GM12878 (cell line): ENCODE measurements around the gene PRKG1. TPM values are rescaled to one million over a fixed set of nuclear protein-coding genes. Genes with fewer than 3 reads are reported as not detected.

Experiments
- ATAC-seq: fragments of 200-7000 bp; cut with Tn5 transposase; 3 replicates; pipeline ENCODE4 v1.9.1; 2020; ENCODE audit warnings: mild to moderate bottlenecking, moderate library complexity
- BruUV-seq: library from RNA; stranded (reverse); fragments of 400-500 nt; replicated peaks from 2 replicates; lab custom pipeline; 2021; lab: Mats Ljungman, UMichigan
- CTCF ChIA-PET: fragments of 300-600 bp; sonication (Branson Sonifier 250); formaldehyde crosslinking; extraction: SDS; loops from one replicate; lab custom pipeline; 2021; ENCODE audit warnings: inconsistent platforms; lab: Yijun Ruan, JAX
- POLR2A ChIA-PET: fragments of 350-600 bp; formaldehyde crosslinking; extraction: SDS; loops from one replicate; lab custom pipeline; 2021; ENCODE audit warnings: inconsistent platforms; lab: Charles Lee
- RAD21 ChIA-PET: fragments of 300-600 bp; sonication (Branson Sonifier 250); formaldehyde crosslinking; loops from one replicate; lab custom pipeline; 2023; ENCODE audit warnings: antibody characterized with exemption; ENCODE audit not compliant: unreplicated experiment; lab: Charles Lee
- SMC1A ChIA-PET: fragments of 300-600 bp; sonication (Branson Sonifier 250); formaldehyde crosslinking; loops from one replicate; lab custom pipeline; 2023; ENCODE audit not compliant: unreplicated experiment, uncharacterized antibody; lab: Charles Lee
- DNase-seq: peaks from one replicate; pipeline ENCODE4 v3.0.0-alpha.2; 2011; ENCODE audit warnings: low read depth, low spot score
- FAIRE-seq: peaks from 3 replicates; lab custom pipeline; 2011; peaks lifted over from hg19 to GRCh38; lab: Jason Lieb, UNC
- H2AFZ ChIP-seq: 2 replicates; pipeline ENCODE4 v1.6.0; 2011; ENCODE audit warnings: low read depth, low read length, control low read depth; ENCODE audit not compliant: control insufficient read depth
- H3K27ac ChIP-seq: 2 replicates; pipeline ENCODE4 v1.5.1; 2011; ENCODE audit warnings: control low read depth; ENCODE audit not compliant: control insufficient read depth, insufficient read depth
- H3K27me3 ChIP-seq, 2 experiments: replicated peaks in 1 of 2; 2 replicates each; pipeline versions ENCODE4 v1.6.0 to v1.6.1; 2011; ENCODE audit warnings: low read length in 1 of 2; ENCODE audit not compliant: control insufficient read depth in 2 of 2, insufficient read depth in 2 of 2
- H3K36me3 ChIP-seq, 2 experiments: 2 replicates each; pipeline ENCODE4 v1.5.1; 2011; ENCODE audit warnings: low read length in 1 of 2; ENCODE audit not compliant: control insufficient read depth in 2 of 2, insufficient read depth in 2 of 2
- H3K4me1 ChIP-seq: 2 replicates; pipeline ENCODE4 v1.6.1; 2011; ENCODE audit warnings: mild to moderate bottlenecking, low read length, moderate library complexity, mixed read lengths; ENCODE audit not compliant: control insufficient read depth, insufficient read depth
- H3K4me2 ChIP-seq: 2 replicates; pipeline ENCODE4 v1.6.0; 2011; ENCODE audit warnings: control low read depth; ENCODE audit not compliant: control insufficient read depth, insufficient read depth
- H3K4me3 ChIP-seq: fragments of 200-600 bp; sonication (generic); 2 replicates; pipeline ENCODE4 v1.5.1; 2016
- H3K79me2 ChIP-seq: 2 replicates; pipeline ENCODE4 v1.6.0; 2011; ENCODE audit warnings: low read length; ENCODE audit not compliant: control insufficient read depth, insufficient read depth
- H3K9ac ChIP-seq: 2 replicates; pipeline ENCODE4 v1.8.0; 2011; ENCODE audit warnings: low read length, control low read depth, mixed read lengths; ENCODE audit not compliant: control insufficient read depth, insufficient read depth
- H3K9me3 ChIP-seq: replicated peaks from 3 replicates; pipeline ENCODE4 v1.5.1; 2011; ENCODE audit warnings: mild to moderate bottlenecking, low read length; ENCODE audit not compliant: control insufficient read depth, insufficient read depth
- H4K20me1 ChIP-seq: 2 replicates; pipeline ENCODE4 v1.6.0; 2011; ENCODE audit not compliant: control insufficient read depth, insufficient read depth
- ASH2L ChIP-seq: fragments of 300-600, 200-600 bp; sonication (generic); IDR thresholded peaks from 2 replicates; pipeline ENCODE4 v1.6.1; 2017; ENCODE audit warnings: low read depth, mild to moderate bottlenecking, borderline replicate concordance
- ATF2 ChIP-seq: IDR thresholded peaks from 2 replicates; pipeline ENCODE4 v1.6.1; 2012; ENCODE audit warnings: low read length, inconsistent platforms
- BACH1 ChIP-seq: fragments of 450-650 bp; IDR thresholded peaks from 2 replicates; pipeline ENCODE4 v1.6.1; 2017; ENCODE audit warnings: mild to moderate bottlenecking, borderline replicate concordance
- BRCA1 ChIP-seq: IDR thresholded peaks from 2 replicates; pipeline ENCODE4 v1.6.1; 2011; ENCODE audit warnings: low read depth, low read length, improper control_type of control experiment
- CHD1 ChIP-seq: IDR thresholded peaks from 2 replicates; pipeline ENCODE4 v1.6.1; 2012; ENCODE audit warnings: low read depth, low read length, improper control_type of control experiment
- CREM ChIP-seq: IDR thresholded peaks from 2 replicates; pipeline ENCODE4 v1.6.1; 2014; ENCODE audit warnings: antibody characterized with exemption, low read depth
- E2F4 ChIP-seq: IDR thresholded peaks from 2 replicates; pipeline ENCODE4 v1.6.1; 2012; ENCODE audit warnings: low read depth, low read length, improper control_type of control experiment
- ESRRA ChIP-seq: IDR thresholded peaks from 2 replicates; pipeline ENCODE4 v1.6.1; 2012; ENCODE audit warnings: mild to moderate bottlenecking, low read length, improper control_type of control experiment
- IKZF2 ChIP-seq, 2 experiments: fragments of 450-650 bp; IDR thresholded peaks; 2 replicates each; pipeline ENCODE4 v1.6.1; 2017; ENCODE audit warnings: mild to moderate bottlenecking in 2 of 2, moderate library complexity in 2 of 2
- MEF2A ChIP-seq: IDR thresholded peaks from 2 replicates; pipeline ENCODE4 v1.6.1; 2011; ENCODE audit warnings: low read depth, mild to moderate bottlenecking, low read length, moderate library complexity; ENCODE audit not compliant: insufficient read depth
- NR2F1 ChIP-seq: fragments of 450-650 bp; conservative IDR thresholded peaks from 2 replicates; pipeline ENCODE4 v1.6.1; 2017; ENCODE audit warnings: mild to moderate bottlenecking
- PAX8 ChIP-seq: fragments of 450-650 bp; IDR thresholded peaks from 2 replicates; pipeline ENCODE4 v1.6.1; 2017; ENCODE audit warnings: mild to moderate bottlenecking, moderate library complexity
- PKNOX1 ChIP-seq: fragments of 450-650 bp; IDR thresholded peaks from 2 replicates; pipeline ENCODE4 v1.6.1; 2016; ENCODE audit warnings: mild to moderate bottlenecking
- RFX5 ChIP-seq: IDR thresholded peaks from 2 replicates; pipeline ENCODE4 v1.6.1; 2011; ENCODE audit warnings: low read depth, low read length, improper control_type of control experiment
- SIN3A ChIP-seq: IDR thresholded peaks from 2 replicates; pipeline ENCODE4 v1.6.1; 2012; ENCODE audit warnings: low read depth, low read length, improper control_type of control experiment
- SIX5 ChIP-seq: IDR thresholded peaks from 2 replicates; pipeline ENCODE4 v1.6.1; 2011; ENCODE audit warnings: mild to moderate bottlenecking, low read depth, low read length, moderate library complexity; ENCODE audit not compliant: severe bottlenecking
- SMAD1 ChIP-seq: fragments of 450-650 bp; IDR thresholded peaks from 2 replicates; pipeline ENCODE4 v1.6.1; 2018; ENCODE audit warnings: mild to moderate bottlenecking, low read depth; ENCODE audit not compliant: partially characterized antibody
- SRF ChIP-seq, 2 experiments: IDR thresholded peaks; 2 replicates each; pipeline ENCODE4 v1.6.1; 2011; ENCODE audit warnings: low read depth in 2 of 2, low read length in 2 of 2, mild to moderate bottlenecking in 1 of 2, moderate library complexity in 1 of 2
- TCF3 ChIP-seq: IDR thresholded peaks from 2 replicates; pipeline ENCODE4 v1.6.1; 2012; ENCODE audit warnings: low read depth, mild to moderate bottlenecking, low read length, borderline replicate concordance; ENCODE audit not compliant: insufficient read depth
- YY1 ChIP-seq: IDR thresholded peaks from 2 replicates; pipeline ENCODE4 v1.6.1; 2011; ENCODE audit warnings: low read depth, mild to moderate bottlenecking, low read length
- ZBTB33 ChIP-seq: fragments of 450-650 bp; IDR thresholded peaks from 2 replicates; pipeline ENCODE4 v1.6.1; 2017; ENCODE audit warnings: mild to moderate bottlenecking
- WGBS: methylation state at CpG from one replicate; pipeline ENCODE4 v1.1.6; 2016; ENCODE audit warnings: low lambda C conversion rate; ENCODE audit not compliant: insufficient replicate concordance, insufficient coverage; ENCODE audit errors: missing lambda C conversion rate; 5-methylcytosine and 5-hydroxymethylcytosine counted together
- in situ Hi-C: fragments of 300-500 bp; cut with MboI; formaldehyde crosslinking; loops from 9 replicates; pipeline ENCODE4 v1.14.3; 2018; ENCODE audit warnings: mixed read lengths
- intact Hi-C: fragments of 100-400 bp; cut with micrococcal nuclease; formaldehyde crosslinking; loops from one replicate; pipeline ENCODE4 v1.14.2; 2022; ENCODE audit not compliant: unreplicated experiment
- polyA plus RNA-seq, 11 experiments: library from polyadenylated mRNA; depleted of rRNA in 4 of 11; unstranded in 6 of 11; stranded (reverse) in 5 of 11; fragments of >200 nt; fragmentation: Nextera tagmentation in 4 of 11; fragmentation: Illumina TruSeq in 1 of 11; extraction: Ambion mirVana in 4 of 11; extraction: Trizol in 1 of 11; gene quantifications; 1 replicate in 1 of 11; 2 replicates in 10 of 11; pipeline versions ENCODE4 v1.2.1 to v1.2.3, GENCODE V29; 2011 to 2016; ENCODE audit warnings: inconsistent platforms in 2 of 11, missing spikeins in 2 of 11, low read depth in 1 of 11
- total RNA-seq, 4 experiments: library from RNA; depleted of rRNA in 3 of 4; stranded (reverse); fragments of >200 nt in 3 of 4; fragmentation: Illumina TruSeq in 1 of 4; extraction: Trizol in 1 of 4; gene quantifications; 2 replicates each; pipeline versions ENCODE4 v1.2.1 to v1.2.3, GENCODE V29; 2013 to 2021

PRKG1 gene
- total and polyA plus RNA-seq, 10 of the 15 experiments (the other 5 are each of a cell fraction or from before 2014, with no cell fraction given): 0.04 to 0.05 TPM; not detected in 8

- TF ChIP-seq ZBTB33: no peak
Measured at GRCh38 chr10:51705774-51706173, 631.5 kb downstream of the PRKG1 start (continued).

GRCh38 chr10:51706225-51706624, 631.9 kb downstream of the PRKG1 start:
- no peaks in the 10 kb centered on the region for H3K36me3 ChIP-seq
- no peak overlapping the region for H3K4me2 ChIP-seq
- no peaks in the 10 kb centered on the region for H3K9me3 ChIP-seq
- no peak for FAIRE-seq
- intact Hi-C loops (no loop called here), in situ Hi-C loops (no loop called here)
- TF ChIP-seq YY1 (no peak), CREM (no peak), TCF3 (no peak), CHD1 (no peak), SMAD1 (no peak), ESRRA (no peak), ATF2 (no peak), MEF2A (no peak), ASH2L (no peak), IKZF2 (IDR thresholded peaks at IDR 0.05) (no peak), PKNOX1 (no peak), NR2F1 (no peak), RFX5 (no peak), SIX5 (no peak), BACH1 (no peak), PAX8 (no peak), SIN3A (no peak), SRF (IDR thresholded peaks at IDR 0.05; ENCODE audit: low read depth in 2 of 2, low read length in 2 of 2) (no peak), E2F4 (no peak), BRCA1 (no peak)
- H3K79me2 ChIP-seq: no peaks in the 10 kb centered on the region
- 62% methylated on average over 3 of the region's 3 CpGs for WGBS
- no peaks in the 10 kb centered on the region for H4K20me1 ChIP-seq
- H3K27me3 ChIP-seq: no peaks in the 10 kb centered on the region
- no peaks in the 10 kb centered on the region for H3K4me1 ChIP-seq
- DNase-seq: no peak
- no peak overlapping the region for H3K9ac ChIP-seq
- no peak overlapping the region for H3K27ac ChIP-seq
- CTCF ChIA-PET: no interaction called here
- no peak overlapping the region for H2AFZ ChIP-seq
- RAD21 ChIA-PET: no interaction called here
- BruUV-seq: no TSS peak
- POLR2A ChIA-PET: no interaction called here
- ATAC-seq: no peak
- no peak overlapping the region for H3K4me3 ChIP-seq
- SMC1A ChIA-PET: interaction anchor here (0.9 kb wide), 1 partner anchor 24 kb away, joined by 3 read pairs; no protein-coding TSS in a partner anchor
